LNCaP clone FGC (cell line): Measurements from ENCODE around the gene VDAC1.

ENCODE experiments used
- DNase-seq: peaks from one replicate; pipeline ENCODE4 v3.0.0-alpha.2; 2011; ENCODE audit warnings: low read depth
- H3K4me3 ChIP-seq: 2 replicates; pipeline ENCODE4 v1.5.1; 2011; ENCODE audit warnings: mild to moderate bottlenecking, low read depth, low read length, control low read depth
- CTCF ChIP-seq: IDR thresholded peaks from 2 replicates; pipeline ENCODE4 v1.5.1; 2012; ENCODE audit warnings: mild to moderate bottlenecking; ENCODE audit not compliant: control insufficient read depth, insufficient read depth; ENCODE audit errors: extremely low read depth

VDAC1 gene

GRCh38 chr5:134046801-134047686, 42.3 kb upstream of the VDAC1 start:
- no peak overlapping the region for H3K4me3 ChIP-seq
- TF ChIP-seq CTCF = no peak
- DNase-seq = no peak

GRCh38 chr5:134046330-134046729, 41.6 kb upstream of the VDAC1 start:
- no peak for DNase-seq
- no peak for TF ChIP-seq CTCF
- no peak overlapping the region for H3K4me3 ChIP-seq

GRCh38 chr5:134043793-134044792, 39.3 kb upstream of the VDAC1 start:
- TF ChIP-seq CTCF = no peak
- H3K4me3 ChIP-seq = no peak overlapping the region
- no peak for DNase-seq

GRCh38 chr5:134041570-134042411, 37.0 kb upstream of the VDAC1 start:
- DNase-seq = no peak
- H3K4me3 ChIP-seq = no peak overlapping the region
- TF ChIP-seq CTCF = no peak

- no peak for TF ChIP-seq CTCF
- no peak for DNase-seq
- H3K4me3 ChIP-seq = no peak overlapping the region
These were observed 33.4 kb upstream of the VDAC1 start for GRCh38 chr5:134038138-134038537.

GRCh38 chr5:134037160-134037559, 32.4 kb upstream of the VDAC1 start:
- no peak overlapping the region for H3K4me3 ChIP-seq
- no peak for DNase-seq
- no peak for TF ChIP-seq CTCF
